IMR-90 (cell line): ENCODE results near the gene ANKFN1. TPM values are rescaled to one million over a fixed set of nuclear protein-coding genes. Genes with fewer than 3 reads are reported as not detected.

Source experiments
- ATAC-seq: fragments of 200-7000 bp; cut with Tn5 transposase; 2 replicates; pipeline ENCODE4 v1.9.1; 2020; ENCODE audit warnings: low read depth, mild to moderate bottlenecking, moderate library complexity
- BruUV-seq: library from RNA; stranded (reverse); fragments of 400-500 nt; replicated peaks from 2 replicates; lab custom pipeline; 2021; lab: Mats Ljungman, UMichigan
- CTCF ChIA-PET: fragments of 300-600 bp; formaldehyde crosslinking; extraction: SDS; loops from one replicate; lab custom pipeline; 2021; ENCODE audit warnings: antibody characterized with exemption; lab: Yijun Ruan, JAX
- POLR2A ChIA-PET: fragments of 300-600 bp; sonication (Branson Sonifier 250); formaldehyde crosslinking; loops from one replicate; lab custom pipeline; 2022; ENCODE audit warnings: antibody characterized with exemption; ENCODE audit not compliant: unreplicated experiment; lab: Charles Lee
- DNase-seq: peaks from one replicate; pipeline ENCODE4 v3.0.0; 2013
- H2AFZ ChIP-seq: replicated peaks from 2 replicates; pipeline ENCODE3; 2013; ENCODE audit warnings: low read length, mild to moderate bottlenecking; ENCODE audit not compliant: poor library complexity
- H2AK5ac ChIP-seq: 2 replicates; pipeline ENCODE4 v1.6.1; 2013; ENCODE audit warnings: low read depth, low read length, inconsistent platforms
- H2AK9ac ChIP-seq: replicated peaks from 2 replicates; pipeline ENCODE3; 2013; ENCODE audit warnings: mild to moderate bottlenecking, low read depth, low read length, moderate library complexity; ENCODE audit not compliant: poor library complexity
- H2BK120ac ChIP-seq: 2 replicates; pipeline ENCODE4 v1.6.1; 2013; ENCODE audit warnings: low read depth, low read length, inconsistent platforms
- H2BK15ac ChIP-seq: 3 replicates; pipeline ENCODE4 v1.6.1; 2013; ENCODE audit warnings: low read depth, low read length, inconsistent platforms
- H2BK20ac ChIP-seq: 2 replicates; pipeline ENCODE4 v1.6.1; 2013; ENCODE audit warnings: low read depth, mild to moderate bottlenecking, inconsistent platforms, low read length, moderate library complexity
- H2BK5ac ChIP-seq: 2 replicates; pipeline ENCODE4 v1.6.1; 2013; ENCODE audit warnings: mild to moderate bottlenecking, low read depth, low read length, inconsistent platforms; ENCODE audit not compliant: poor library complexity, severe bottlenecking
- H3K14ac ChIP-seq: replicated peaks from 2 replicates; pipeline ENCODE4 v1.6.1; 2013; ENCODE audit warnings: low read depth, low read length, inconsistent platforms
- H3K18ac ChIP-seq: 2 replicates; pipeline ENCODE4 v1.6.1; 2013; ENCODE audit warnings: low read depth, low read length, control low read depth
- H3K23ac ChIP-seq: 2 replicates; pipeline ENCODE4 v1.6.1; 2013; ENCODE audit warnings: low read depth, low read length, inconsistent platforms
- H3K27ac ChIP-seq: 2 replicates; pipeline ENCODE4 v1.5.1; 2013; ENCODE audit warnings: mild to moderate bottlenecking, control low read depth, low read length; ENCODE audit not compliant: insufficient read depth
- H3K27me3 ChIP-seq: 2 replicates; pipeline ENCODE4 v1.6.1; 2013; ENCODE audit warnings: low read length; ENCODE audit not compliant: control insufficient read depth, insufficient read depth
- H3K36me3 ChIP-seq: 2 replicates; pipeline ENCODE4 v1.6.1; 2013; ENCODE audit warnings: low read length, mixed read lengths; ENCODE audit not compliant: control insufficient read depth, insufficient read depth
- H3K4ac ChIP-seq: 2 replicates; pipeline ENCODE4 v1.6.1; 2013; ENCODE audit warnings: low read depth, low read length, inconsistent platforms
- H3K4me1 ChIP-seq: 2 replicates; pipeline ENCODE4 v1.6.1; 2013; ENCODE audit warnings: low read length, mixed read lengths; ENCODE audit not compliant: control insufficient read depth, insufficient read depth
- H3K4me2 ChIP-seq: 2 replicates; pipeline ENCODE4 v1.6.1; 2013; ENCODE audit warnings: low read depth, mild to moderate bottlenecking, control low read depth, low read length, moderate library complexity
- H3K4me3 ChIP-seq: 2 replicates; pipeline ENCODE4 v1.5.1; 2013; ENCODE audit warnings: low read depth, mild to moderate bottlenecking, control low read depth, low read length, moderate library complexity; ENCODE audit not compliant: insufficient read depth
- H3K56ac ChIP-seq: 2 replicates; pipeline ENCODE4 v1.6.1; 2013; ENCODE audit warnings: low read length, inconsistent platforms; ENCODE audit not compliant: insufficient read depth; ENCODE audit errors: extremely low read depth
- H3K79me1 ChIP-seq, 2 experiments: 2 replicates each; pipeline ENCODE4 v1.6.1; 2013; ENCODE audit warnings: low read length in 2 of 2, inconsistent platforms in 1 of 2, low read depth in 1 of 2
- H3K9ac ChIP-seq: 2 replicates; pipeline ENCODE4 v1.6.1; 2013; ENCODE audit warnings: low read depth, low read length, control low read depth
- H3K9me1 ChIP-seq: 2 replicates; pipeline ENCODE4 v1.6.1; 2013; ENCODE audit warnings: low read length, inconsistent platforms; ENCODE audit not compliant: insufficient read depth
- H3K9me3 ChIP-seq: 2 replicates; pipeline ENCODE4 v1.6.1; 2013; ENCODE audit warnings: low read length; ENCODE audit not compliant: control insufficient read depth, insufficient read depth
- H4K20me1 ChIP-seq: 2 replicates; pipeline ENCODE4 v1.6.1; 2013; ENCODE audit warnings: low read length, inconsistent platforms; ENCODE audit not compliant: insufficient read depth
- H4K5ac ChIP-seq: 2 replicates; pipeline ENCODE4 v1.6.1; 2013; ENCODE audit warnings: mild to moderate bottlenecking, low read depth, low read length, control low read depth
- H4K8ac ChIP-seq, 2 experiments: 2 replicates each; pipeline ENCODE4 v1.6.1; 2013; ENCODE audit warnings: low read depth in 2 of 2, low read length in 2 of 2, control low read depth in 1 of 2, inconsistent platforms in 1 of 2
- H4K91ac ChIP-seq: 2 replicates; pipeline ENCODE4 v1.6.1; 2013; ENCODE audit warnings: low read depth, low read length, inconsistent platforms; ENCODE audit not compliant: insufficient read depth
- BHLHE40 ChIP-seq: fragments of 150-350 bp; IDR thresholded peaks from 2 replicates; pipeline ENCODE4 v1.6.1; 2016; ENCODE audit warnings: mild to moderate bottlenecking, low read depth, low read length
- CEBPB ChIP-seq: IDR thresholded peaks from 2 replicates; pipeline ENCODE4 v1.6.1; 2012; ENCODE audit warnings: low read depth, low read length, improper control_type of control experiment
- CHD1 ChIP-seq: IDR thresholded peaks from 2 replicates; pipeline ENCODE4 v1.6.1; 2012; ENCODE audit warnings: low read depth, low read length, improper control_type of control experiment
- CTCF ChIP-seq: conservative IDR thresholded peaks from 2 replicates; pipeline ENCODE4 v1.5.1; 2012; ENCODE audit warnings: mild to moderate bottlenecking, low read depth, low read length, improper control_type of control experiment
- ELK1 ChIP-seq: fragments of 150-350 bp; IDR thresholded peaks from 2 replicates; pipeline ENCODE4 v1.6.1; 2016; ENCODE audit warnings: low read depth, mild to moderate bottlenecking, low read length, moderate library complexity, borderline replicate concordance
- FOS ChIP-seq: fragments of 150-350 bp; IDR thresholded peaks from 2 replicates; pipeline ENCODE4 v1.6.1; 2016; ENCODE audit warnings: low read depth, low read length
- MAFK ChIP-seq: IDR thresholded peaks from 2 replicates; pipeline ENCODE4 v1.6.1; 2012; ENCODE audit warnings: low read depth, low read length, improper control_type of control experiment
- MAZ ChIP-seq: IDR thresholded peaks from 2 replicates; pipeline ENCODE4 v1.6.1; 2012; ENCODE audit warnings: low read depth, mild to moderate bottlenecking, low read length, improper control_type of control experiment, moderate library complexity, borderline replicate concordance
- MXI1 ChIP-seq: IDR thresholded peaks from 2 replicates; pipeline ENCODE4 v1.6.1; 2012; ENCODE audit warnings: low read depth, mild to moderate bottlenecking, low read length, moderate library complexity, borderline replicate concordance
- NFE2L2 ChIP-seq: fragments of 150-350 bp; IDR thresholded peaks from 2 replicates; pipeline ENCODE4 v1.6.1; 2016; ENCODE audit warnings: low read depth, mild to moderate bottlenecking, low read length
- POLR2A ChIP-seq: IDR thresholded peaks from 2 replicates; pipeline ENCODE4 v1.6.1; 2012; ENCODE audit warnings: mild to moderate bottlenecking, low read depth, low read length
- RAD21 ChIP-seq: IDR thresholded peaks from 2 replicates; pipeline ENCODE4 v1.6.1; 2012; ENCODE audit warnings: low read length, improper control_type of control experiment
- RFX5 ChIP-seq: IDR thresholded peaks from 2 replicates; pipeline ENCODE4 v1.8.0; 2012; ENCODE audit warnings: low read depth, mild to moderate bottlenecking, low read length, moderate library complexity
- SMC3 ChIP-seq: fragments of 150-350 bp; IDR thresholded peaks from 2 replicates; pipeline ENCODE4 v1.6.1; 2016; ENCODE audit warnings: low read depth, mild to moderate bottlenecking, antibody characterized with exemption, low read length, moderate library complexity
- USF2 ChIP-seq: fragments of 150-350 bp; IDR thresholded peaks from 2 replicates; pipeline ENCODE4 v1.6.1; 2017; ENCODE audit warnings: mild to moderate bottlenecking, antibody characterized with exemption, low read length, low read depth
- WGBS, 2 experiments: methylation state at CpG; one replicate each; pipeline versions ENCODE4 v1.1.5 to v1.1.7; 2013; ENCODE audit warnings: missing lambda C conversion rate in 2 of 2; ENCODE audit not compliant: insufficient read length in 1 of 2; ENCODE audit errors: extremely low coverage in 2 of 2; 5-methylcytosine and 5-hydroxymethylcytosine counted together
- dilution Hi-C: fragments of 300-500 bp; cut with HindIII; formaldehyde crosslinking; loops from one replicate; pipeline ENCODE4 v1.14.3; 2018; ENCODE audit warnings: low sequenced_read_pairs; ENCODE audit not compliant: unreplicated experiment
- in situ Hi-C: fragments of 300-500 bp; cut with MboI; formaldehyde crosslinking; loops from 3 replicates; pipeline ENCODE4 v1.14.3; 2019; ENCODE audit warnings: low sequenced_read_pairs, inconsistent platforms, mixed read lengths
- intact Hi-C: fragments of 100-400 bp; cut with micrococcal nuclease; formaldehyde crosslinking; loops from 2 replicates; pipeline ENCODE4 v1.10.0; 2022
- polyA plus RNA-seq, 3 experiments: library from polyadenylated mRNA; depleted of rRNA; stranded (reverse); fragments of >200 nt; gene quantifications; 2 replicates each; pipeline ENCODE4 v1.2.3, GENCODE V29; 2012; ENCODE audit warnings: low replicate concordance in 1 of 3
- total RNA-seq: library from RNA; depleted of rRNA; stranded (reverse); fragments of >200 nt; gene quantifications from 2 replicates; pipeline ENCODE4 v1.2.3, GENCODE V29; 2012

ANKFN1 gene
- total and polyA plus RNA-seq, 2 of the 4 experiments (the other 2 are of a cell fraction) = not detected

GRCh38 chr17:56497132-56497531, 343.9 kb downstream of the ANKFN1 start:
- intact Hi-C loops (no loop called here), dilution Hi-C loops (no loop called here), in situ Hi-C loops (no loop called here)
- Histone ChIP-seq H3K9me3 (no peaks in the 10 kb centered on the region), H3K4ac (no peak overlapping the region), H4K20me1 (no peaks in the 10 kb centered on the region), H2AFZ (no peak overlapping the region), H3K23ac (no peak overlapping the region; the same call in 1 of the 2 replicates), H2AK5ac (no peak overlapping the region), H3K18ac (no peak overlapping the region), H2BK20ac (no peak overlapping the region), H4K8ac (no peak overlapping the region), H4K5ac (no peak overlapping the region), H3K56ac (no peak overlapping the region), H2BK120ac (no peak overlapping the region), H3K9ac (no peak overlapping the region), H3K27me3 (no peaks in the 10 kb centered on the region; the same call in 1 of the 2 replicates), H3K4me2 (no peak overlapping the region), H2BK5ac (no peak overlapping the region), H3K36me3 (no peaks in the 10 kb centered on the region), H3K4me3 (no peak overlapping the region), H3K9me1 (no peaks in the 10 kb centered on the region), H2BK15ac (no peak overlapping the region), H3K4me1 (no peaks in the 10 kb centered on the region), H3K27ac (no peak overlapping the region), H3K79me1 (no peaks in the 10 kb centered on the region), H4K91ac (no peak overlapping the region), H2AK9ac (no peak overlapping the region), H3K14ac (no peak overlapping the region)
- no TSS peak for BruUV-seq
- WGBS, 2 experiments = no CpG with 5 or more reads among the region's 2 CpGs
- DNase-seq (no peak), ATAC-seq (no peak)
- ChIA-PET CTCF (interaction anchor here (1.4 kb wide), 1 partner anchor 96 kb away, joined by 3 read pairs; no protein-coding TSS in a partner anchor), POLR2A (no interaction called here)
- no peak for TF ChIP-seq BHLHE40
- no peak for TF ChIP-seq POLR2A
- no peak for TF ChIP-seq MAFK
- no peak for TF ChIP-seq USF2
- TF ChIP-seq ELK1 = no peak
- TF ChIP-seq RFX5 = no peak
- TF ChIP-seq FOS = no peak
- no peak for TF ChIP-seq CTCF
- no peak for TF ChIP-seq MAZ
- TF ChIP-seq NFE2L2 = no peak
- TF ChIP-seq CHD1 = no peak
- no peak for TF ChIP-seq MXI1
- TF ChIP-seq CEBPB = no peak
- TF ChIP-seq RAD21 = no peak
- no peak for TF ChIP-seq SMC3
